CD4-positive, alpha-beta T cell treated with Interleukin-12 subunit alpha and Interleukin-12 subunit beta, for 1 hour (primary cell): ENCODE measurements around the gene GRIP2.

ENCODE experiments used
- DNase-seq: peaks from one replicate; pipeline ENCODE4 v3.0.0-alpha.2; 2020

GRIP2 gene

DNA sequence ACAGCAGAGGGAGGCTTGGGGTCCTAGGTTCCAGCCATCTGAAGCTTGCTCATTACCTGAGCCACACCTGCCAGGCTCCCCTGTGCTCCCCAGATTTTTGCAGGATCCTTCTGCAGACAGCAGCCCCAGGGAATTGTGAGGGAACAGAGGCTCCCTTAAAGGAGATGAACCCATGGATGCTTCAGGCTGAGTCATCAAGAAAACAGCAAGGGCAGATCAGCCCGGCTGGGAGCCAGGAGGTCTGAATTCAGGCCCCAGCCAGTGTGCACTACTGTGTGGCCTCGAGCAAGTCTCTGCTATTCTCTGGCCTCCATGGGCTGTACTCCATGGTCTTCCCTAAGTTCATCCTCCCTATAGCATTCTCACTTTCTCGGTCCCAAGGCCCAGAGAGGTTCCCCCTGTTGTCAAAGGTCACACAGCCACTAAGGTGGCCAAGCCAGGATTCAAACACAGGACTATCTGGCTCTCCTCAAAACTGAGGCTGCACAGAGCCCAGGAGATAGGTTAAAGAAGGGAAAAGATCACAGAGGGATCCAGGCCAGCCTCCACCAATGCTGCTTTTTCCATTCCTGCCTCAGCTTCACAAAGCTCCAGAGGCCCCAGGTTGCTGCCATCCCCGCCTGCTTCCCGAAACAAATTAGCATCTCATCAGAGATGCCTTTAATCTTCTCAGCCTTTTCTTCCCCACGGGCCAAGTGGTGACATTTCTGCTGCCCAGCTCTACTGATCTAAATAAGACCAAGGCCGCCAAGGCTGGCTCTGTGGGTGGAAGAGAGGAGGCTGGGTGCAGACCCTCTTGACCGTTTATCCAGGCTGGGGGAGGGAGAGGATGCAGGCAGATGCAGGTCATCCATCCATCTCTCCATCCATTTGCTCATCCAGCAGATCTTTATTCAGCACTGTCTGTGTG lies 21.2 kb upstream of the GRIP2 start:
- DNase-seq = no peak

DNA sequence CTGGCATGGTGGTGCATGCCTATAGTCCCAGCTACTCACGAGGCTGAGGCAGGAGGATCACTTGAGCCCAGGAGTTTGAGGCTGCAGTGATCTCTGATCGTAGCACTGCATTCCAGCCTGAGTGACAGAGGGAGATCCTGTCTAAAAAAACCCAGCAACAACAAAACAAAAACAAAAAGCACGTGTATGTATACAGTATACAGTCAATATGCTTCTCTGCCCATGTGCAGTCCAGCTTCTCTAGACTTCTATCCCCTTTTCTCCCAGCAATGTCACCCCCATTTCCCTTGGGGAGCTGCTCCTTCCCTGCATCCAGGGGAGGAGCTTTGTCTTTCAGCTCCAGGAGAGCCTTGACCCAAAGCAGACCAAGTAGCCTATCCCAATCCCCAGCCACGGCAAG lies 20.0 kb upstream of the GRIP2 start:
- DNase-seq = no peak

DNA sequence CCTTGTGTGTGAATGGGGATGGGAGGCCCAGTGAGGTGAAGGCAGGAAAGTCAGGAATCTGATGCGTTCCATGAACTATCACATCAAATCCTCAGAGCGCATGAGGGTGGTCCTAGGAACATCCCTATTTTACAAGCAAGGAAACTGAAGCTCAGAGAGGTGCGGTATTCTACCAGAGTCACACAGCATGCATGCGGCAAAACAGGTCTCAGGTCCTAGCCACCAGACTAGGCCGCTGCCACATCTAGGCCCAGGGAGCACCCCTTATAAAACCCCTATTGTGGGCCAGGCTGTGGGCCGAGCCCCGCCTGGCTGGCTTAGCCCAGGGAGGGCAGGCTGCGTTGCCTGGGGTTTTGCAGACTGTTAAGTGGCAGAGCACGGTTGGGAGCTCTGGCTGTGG lies 17.9 kb upstream of the GRIP2 start:
- no peak for DNase-seq

DNA sequence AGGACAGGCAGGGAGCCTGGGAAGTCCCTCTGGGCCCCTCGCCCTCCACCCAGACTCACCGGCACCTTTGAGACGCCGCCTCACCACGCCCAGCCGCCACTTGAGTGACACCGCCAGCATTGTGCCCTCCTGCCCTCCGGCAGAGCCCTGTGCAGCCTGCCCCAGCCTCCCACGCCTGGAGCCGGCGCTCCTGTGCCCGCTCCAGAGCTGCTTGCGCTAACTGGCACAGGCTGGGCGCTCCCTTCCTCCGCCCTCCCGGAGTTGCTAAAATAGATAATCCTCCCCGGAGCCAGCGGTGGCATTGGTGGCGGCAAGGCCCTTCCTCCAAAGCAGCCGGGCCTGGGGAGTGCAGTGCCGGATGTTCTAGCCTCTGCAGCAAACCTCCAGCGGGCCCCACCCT lies 15.7 kb upstream of the GRIP2 start:
- no peak for DNase-seq

DNA sequence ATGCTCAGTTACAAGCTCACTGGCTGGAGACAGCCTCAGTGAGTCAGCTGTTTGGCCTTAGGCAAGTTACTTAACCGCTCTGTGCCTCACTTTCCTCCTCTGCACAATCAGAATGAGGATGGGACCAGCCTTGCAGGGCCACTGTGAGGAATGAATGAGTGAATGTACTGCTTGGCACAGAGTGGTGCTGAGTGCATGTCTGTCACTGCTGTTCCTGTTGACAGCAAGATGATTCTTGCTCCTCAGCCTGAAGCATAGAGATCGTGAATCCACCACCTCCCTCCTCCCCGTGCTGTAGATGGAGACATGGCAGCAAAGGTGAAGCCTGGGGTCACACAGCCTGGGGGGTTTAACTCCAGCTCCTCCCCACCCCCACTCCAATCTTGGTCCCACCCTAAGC lies 14.6 kb upstream of the GRIP2 start:
- no peak for DNase-seq

DNA sequence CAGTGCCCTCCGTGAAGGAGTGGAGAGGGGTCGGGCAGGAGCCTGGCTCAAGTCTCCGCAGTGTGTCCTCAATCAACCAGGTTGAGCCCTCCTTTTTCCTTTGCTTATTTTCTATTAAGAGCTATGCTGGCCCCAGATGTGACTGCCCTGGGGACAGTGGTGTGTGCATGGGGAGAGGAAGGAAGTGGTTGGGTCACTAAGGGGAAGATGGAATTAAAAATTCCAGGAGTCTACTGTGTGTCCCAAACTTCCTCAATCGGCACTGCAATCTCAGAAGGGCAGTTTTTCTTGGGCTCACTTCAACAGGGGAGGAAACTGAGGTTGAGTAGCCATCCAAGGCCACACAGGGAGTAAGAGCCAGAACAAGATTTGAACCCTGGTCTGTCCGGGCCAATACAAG lies 13.7 kb upstream of the GRIP2 start:
- DNase-seq = no peak

DNA sequence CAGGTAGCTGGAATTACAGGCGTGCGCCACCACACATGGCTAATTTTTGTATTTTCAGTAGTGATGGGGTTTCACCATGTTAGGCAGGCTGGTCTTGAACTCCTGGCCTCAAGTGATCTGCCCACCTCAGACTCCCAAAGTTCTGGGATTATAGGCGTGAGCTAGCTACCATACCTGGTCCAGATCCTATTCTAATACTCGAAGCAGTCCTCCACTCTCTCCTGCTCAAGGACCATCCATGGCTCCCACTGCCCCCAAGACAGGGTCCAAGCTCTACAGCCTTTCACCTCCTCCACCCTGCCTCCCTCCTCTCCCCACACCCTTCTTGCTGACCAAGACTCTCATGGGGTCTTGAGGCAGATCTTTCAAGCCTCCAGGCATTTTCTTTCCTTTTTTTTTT lies 12.6 kb upstream of the GRIP2 start:
- DNase-seq = no peak

DNA sequence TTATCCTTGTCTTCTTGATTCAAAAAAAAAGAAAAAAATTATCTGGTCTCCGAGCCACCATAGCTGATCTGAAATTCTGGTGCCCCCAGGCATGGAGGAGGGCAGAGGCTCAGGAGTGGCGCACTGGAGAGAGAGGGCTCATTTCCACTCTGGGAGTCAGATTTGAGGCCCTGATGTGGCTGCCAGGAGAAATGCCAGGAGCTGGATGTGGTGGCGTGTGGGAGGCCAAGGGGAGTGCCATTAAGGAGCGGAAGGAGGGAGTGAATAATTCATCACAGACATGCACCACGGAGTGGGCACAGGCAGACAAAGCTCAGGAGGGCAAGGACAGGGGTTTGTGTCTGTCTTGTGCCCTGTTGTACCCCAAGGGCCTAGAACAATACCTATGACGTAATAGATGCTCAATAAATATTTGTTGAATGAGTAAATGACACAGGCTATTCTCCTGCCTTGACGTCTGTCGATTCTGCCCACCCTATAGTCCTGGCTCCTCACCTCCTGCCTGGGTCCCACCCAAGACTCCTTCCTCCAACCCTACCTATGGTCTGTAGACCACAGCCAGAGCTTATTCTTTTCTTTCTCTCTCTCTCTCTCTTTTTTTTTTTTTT lies 12.0 kb upstream of the GRIP2 start:
- no peak for DNase-seq

DNA sequence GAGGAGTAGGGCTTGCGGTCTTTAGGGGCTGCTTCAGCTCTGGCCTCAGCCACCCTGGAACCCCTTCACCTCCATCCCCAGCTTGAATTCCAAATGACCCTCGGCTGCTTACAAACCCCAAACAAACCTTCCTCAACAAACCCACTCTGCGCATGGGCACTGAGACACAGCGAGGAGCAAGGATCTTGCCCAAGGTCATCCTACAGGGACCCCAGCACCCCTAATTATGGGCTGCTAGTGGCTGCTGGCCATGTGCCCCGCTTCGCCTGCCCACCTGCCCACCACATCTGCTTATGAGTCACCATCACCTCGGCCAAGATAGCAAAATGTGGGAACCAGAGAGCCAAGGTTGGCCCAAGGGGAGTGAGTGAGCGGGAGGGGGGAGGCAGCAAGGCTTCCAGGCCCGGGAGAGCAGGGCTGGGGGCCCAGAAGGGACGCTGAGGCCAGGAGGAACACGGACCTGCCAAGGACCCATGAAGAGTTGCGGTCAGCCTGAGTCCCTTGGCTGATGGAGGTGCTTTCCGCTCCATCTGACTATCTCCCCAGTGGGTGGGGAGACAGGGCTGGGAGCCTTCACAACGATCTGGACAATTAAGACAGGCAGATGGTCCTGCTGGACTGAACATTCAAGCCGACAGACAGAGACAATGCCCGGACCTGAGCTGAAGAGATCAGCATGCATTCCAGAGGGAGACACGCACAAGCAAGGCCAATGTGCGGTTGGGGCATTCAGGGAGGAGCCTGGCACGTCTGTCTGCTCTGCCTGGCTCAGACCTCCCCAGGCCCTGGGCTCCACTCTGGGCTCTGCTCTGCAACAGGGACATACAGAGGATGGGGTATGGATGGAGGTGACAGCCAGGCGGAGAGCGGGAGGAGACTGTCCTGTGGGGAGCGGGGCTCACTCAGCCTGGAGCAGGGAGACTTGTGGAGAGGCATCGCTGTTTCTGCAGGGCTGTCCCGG lies 10.8 kb upstream of the GRIP2 start:
- DNase-seq = no peak

DNA sequence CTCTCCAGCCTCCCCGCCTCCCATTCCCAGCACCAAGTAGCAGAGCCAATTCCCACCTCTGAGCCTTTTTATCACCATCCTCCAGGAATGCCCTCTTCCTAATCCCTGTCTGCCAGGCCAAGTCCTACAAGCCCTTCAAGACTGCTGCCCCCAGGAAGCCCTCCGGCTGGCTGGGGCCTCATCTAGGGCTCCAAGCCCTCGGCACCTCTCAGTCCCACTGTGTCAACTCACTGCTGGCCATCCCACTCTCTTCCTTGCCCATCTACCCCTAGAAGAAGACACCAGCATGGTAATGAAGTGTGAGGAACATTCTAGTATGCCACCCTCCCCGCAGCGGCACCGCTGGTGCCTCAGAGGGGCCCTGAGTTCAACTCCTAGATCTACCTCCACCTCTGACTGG lies 10.0 kb upstream of the GRIP2 start:
- DNase-seq = no peak

DNA sequence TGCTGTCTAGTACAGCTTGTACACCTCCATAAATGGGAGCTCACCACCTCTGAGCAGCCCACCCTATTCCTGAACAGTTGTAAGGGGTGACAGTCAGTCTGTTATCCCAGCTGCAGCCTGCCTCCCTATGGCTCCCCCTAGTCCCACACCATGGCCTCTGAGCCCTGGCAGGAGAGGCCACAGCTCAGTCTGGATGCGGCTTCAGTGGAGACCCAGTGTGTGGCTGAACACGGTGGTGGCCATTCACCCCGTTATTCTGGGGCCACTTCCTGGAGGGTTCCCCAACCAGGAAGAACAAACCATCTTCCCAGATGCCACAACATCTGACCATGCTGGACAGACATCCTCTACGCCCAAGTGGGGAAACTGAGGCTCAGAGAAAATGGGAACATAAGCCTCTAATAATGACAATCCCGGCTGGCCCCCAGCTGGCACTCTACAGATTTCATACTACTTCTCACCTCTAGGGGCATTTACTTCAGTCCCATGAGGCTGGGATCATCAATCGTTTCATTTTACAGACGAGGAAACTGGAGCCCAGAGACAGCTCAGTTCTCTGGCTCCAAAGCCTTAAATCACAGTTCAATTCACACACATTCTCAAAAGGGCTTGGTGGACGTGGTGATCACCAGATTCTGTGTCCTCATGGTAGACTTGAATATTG lies 9.2 kb upstream of the GRIP2 start:
- DNase-seq = no peak

DNA sequence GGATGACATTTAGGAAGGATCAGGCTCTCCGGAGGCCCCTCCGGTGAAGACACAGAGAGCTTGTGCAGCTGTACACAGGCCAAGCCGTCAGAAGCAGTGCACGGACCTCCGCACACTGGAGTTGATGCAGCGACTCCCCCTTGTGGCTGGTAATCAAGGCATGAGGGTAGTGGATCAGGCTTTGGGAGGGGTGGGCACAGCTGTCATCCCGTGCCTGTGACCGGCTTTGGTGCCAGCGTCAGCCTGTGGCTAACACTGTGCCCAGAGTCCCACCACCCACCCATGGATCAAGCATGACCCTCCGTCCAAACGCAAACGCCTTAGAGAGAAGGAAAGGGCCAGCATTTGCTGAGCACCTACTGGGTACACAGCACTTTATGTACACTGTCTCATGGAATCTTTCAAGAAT lies 8.2 kb upstream of the GRIP2 start:
- DNase-seq = peak; percentile 24

DNA sequence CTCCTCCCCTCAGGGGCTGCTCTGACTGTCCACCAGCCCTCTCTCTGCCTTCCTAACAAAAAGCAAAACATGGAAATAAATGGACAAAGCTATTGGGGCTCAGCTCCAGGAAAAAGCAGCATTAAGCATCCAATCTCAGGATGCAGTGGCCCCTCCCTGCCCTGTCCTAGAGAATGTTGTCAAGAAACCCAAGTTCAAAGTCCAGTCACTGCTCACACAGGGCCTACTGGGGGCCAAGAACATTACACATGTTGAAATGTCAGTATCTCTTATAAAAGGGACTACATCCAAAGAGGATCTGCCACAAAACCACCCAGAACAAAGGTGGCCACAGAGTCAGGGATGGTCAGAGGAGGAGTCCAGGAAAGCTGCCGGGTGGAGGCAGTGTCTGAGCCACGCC lies 7.6 kb upstream of the GRIP2 start:
- DNase-seq = no peak

DNA sequence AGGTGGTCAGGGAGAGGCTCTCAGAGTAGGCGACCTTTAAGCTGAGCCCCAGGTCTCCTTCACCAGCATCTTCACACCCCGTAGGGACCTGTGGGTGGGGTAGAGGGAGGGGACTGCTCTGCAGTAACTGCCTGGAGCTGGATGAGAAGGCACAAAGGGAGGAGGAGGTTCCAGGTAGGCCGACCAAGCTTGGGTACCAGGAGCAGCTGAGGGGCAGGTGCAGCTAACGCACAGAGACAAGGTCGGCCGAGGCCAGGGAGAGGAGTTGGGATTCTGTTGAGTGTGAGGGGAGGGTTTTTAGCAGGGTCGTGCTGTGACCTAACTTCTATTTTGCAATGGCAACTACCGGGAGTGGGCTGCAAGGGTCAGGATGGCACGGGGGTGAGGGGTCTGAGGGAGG lies 5.9 kb upstream of the GRIP2 start:
- DNase-seq = no peak

DNA sequence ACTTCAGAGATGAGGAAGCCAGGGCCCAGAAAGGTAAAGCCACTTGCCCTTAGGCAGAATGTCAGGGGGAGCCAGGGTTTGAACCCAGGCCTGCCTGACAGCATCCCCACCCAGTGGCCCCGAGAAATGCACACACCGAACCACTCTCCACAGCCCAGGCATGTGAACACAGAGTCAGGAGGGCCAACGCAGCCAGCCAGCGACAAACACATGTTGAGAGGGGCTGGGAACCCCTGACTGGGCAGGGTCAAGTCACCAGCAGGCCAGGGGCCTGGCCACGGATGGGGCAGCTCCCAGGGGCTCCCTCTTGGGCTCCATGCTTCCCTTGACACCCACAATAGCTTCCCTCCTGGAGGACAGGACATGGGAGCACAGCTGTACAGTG lies 5.1 kb upstream of the GRIP2 start:
- DNase-seq = no peak

DNA sequence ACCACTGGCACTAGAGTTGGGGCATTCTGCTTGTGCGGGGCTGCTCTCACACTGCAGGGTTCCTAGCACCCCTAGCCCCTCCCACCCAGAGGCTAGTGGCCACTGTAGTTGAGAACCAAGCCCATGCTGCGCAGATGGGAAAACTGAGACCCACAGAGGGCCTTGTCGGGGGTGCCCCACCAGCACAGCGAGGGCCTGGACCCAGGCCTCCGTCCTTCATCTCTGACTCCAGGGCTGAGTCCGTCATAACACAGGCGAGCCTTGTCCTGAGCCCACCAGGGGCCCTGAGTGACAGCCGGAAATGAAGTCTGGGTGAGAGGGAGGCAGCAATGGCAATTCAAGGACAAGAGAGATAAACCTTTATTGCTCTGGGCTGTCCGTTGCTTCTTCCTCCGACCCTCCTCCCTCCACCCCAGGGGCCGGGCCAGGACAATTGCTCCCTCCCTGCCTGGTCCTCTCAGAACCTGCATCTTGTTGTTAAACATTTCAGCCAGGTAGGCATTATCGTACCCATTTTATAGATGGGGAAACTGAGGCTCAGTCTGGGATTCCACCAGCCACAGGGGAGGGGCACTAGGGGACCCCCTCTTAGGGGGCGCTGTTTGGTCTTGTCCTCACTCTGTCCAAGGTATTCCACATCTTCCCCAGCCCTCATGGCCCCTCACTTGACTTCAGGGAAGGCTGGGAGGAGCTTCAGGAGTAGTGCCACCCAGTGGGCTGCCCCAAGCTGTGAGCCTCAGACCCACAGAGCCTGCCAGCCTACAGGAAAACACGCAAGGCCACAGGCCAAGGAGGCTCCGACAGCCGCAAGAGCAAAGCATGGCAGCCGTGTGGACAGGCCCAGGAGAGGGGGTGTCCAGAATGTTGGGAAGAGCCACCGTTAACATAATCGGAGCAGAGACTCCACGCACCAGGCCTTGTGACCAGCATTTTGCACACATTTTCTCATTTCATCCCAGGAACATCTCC lies 4.4 kb upstream of the GRIP2 start:
- no peak for DNase-seq

DNA sequence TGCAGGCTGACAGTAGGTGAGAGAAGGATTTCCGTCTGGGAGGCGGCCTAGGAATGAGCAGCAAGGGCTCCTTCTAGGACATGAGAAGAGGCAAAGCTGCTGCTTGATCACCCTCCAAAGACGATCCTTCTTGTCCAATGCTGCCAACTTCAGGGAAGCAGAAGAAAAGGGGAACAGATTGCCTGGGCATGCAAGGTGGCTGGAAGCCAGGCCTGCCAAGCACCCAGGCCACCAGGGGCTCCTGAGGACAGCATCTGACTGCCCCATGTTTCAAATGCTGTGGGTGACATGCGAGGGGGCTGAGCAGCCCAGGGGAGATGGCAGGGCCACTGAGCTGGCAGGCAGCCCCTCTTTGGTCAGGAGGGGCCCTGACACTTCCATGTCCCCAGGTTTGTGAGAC lies 3.3 kb upstream of the GRIP2 start:
- no peak for DNase-seq

DNA sequence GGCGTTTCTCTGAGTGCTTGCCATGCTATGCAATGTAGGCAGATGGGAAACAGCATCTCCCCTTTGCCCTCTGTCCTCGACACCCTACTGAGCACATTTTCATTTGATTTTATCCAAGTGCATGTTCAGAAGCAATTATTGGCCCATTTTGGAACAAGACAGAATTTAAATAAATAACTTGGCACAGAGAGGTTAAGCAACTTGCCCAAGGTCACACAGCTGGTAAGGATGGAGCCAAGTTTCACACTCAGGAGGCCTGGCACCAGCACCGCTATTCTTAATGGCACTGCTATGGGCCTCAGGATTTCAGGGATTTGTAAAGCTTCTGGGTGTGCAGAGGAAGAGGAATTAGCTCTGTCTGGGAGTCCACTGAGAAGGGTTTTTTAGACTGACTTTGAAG lies 2.5 kb upstream of the GRIP2 start:
- DNase-seq = no peak

DNA sequence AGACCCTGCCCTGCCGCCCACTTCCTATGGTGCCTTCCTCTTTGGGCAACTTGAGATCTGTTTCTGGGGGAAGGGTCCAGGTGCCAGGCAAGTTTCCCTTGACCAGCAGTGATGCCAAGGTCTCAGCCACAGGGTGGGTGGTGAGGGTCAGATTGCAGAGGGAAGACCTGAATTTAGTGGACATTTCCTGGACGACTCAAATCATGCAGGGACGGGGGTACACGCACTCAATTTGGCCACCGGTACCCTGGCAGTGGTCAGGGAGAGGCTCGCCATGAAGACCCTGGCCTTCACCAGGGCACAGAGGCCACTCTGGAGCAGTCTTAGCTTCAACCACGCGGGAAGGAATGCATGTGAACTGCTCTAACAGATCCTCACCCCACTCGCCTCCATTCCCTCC lies 1.5 kb upstream of the GRIP2 start:
- no peak for DNase-seq

DNA sequence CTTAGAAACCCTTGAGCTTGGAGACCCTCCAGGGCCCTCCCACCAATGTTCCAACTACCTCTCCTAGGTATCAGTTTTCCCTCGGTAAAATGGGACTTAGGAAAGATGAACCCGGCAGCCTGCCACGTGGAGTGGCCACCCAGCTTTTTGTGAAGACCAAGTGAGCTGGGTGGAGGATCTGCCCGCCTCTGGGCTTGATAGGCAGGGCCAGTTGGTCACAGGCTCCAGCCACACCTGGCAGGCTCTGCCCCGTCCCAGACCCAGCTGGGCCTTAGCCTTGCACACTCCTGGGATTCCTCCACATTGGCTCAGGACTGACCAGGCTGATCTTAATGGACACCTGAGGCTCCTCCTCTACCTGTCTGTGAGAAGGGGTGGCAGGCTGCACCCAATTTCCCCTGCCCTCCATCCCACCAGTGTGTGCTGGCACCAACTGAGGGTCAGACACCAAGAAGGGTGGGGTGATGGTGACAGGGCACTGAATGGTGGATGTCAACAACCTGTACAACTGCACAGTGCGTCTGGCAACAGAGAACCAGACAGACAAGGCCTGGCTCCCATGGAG lies 761 bp upstream of the GRIP2 start:
- DNase-seq = no peak

DNA sequence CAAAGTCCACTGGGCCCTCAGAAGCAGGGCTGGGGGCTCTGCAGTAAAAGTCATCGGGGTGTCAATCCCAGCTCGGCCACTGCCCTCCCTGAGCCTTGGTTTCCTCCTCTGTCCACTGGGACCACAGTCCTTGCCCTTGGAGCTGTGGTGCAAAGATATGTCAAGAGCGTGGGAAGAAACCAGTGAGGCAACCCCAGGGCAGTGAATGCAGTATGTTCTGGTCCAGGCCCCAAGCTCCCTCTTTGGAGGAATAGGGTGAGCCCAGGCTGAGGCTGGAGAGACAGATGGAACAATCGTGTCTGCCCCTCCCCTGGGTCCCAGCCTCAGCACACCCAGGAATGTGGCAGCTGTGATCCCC lies 779 bp downstream of the GRIP2 start:
- DNase-seq = no peak
